ENCODE data around the gene TNFRSF25. TPM values are rescaled to one million over a fixed set of nuclear protein-coding genes. Genes with fewer than 3 reads are reported as not detected.

Gene TNFRSF25
- total RNA-seq, 1 donor from 2014 or later = 21.4 TPM

- DNase-seq (ENCODE audit: low spot score) = peak; percentile 82
- H3K27me3 Mint-ChIP-seq (ENCODE audit: low read depth) = no peaks in the 10 kb centered on the region
- H3K36me3 Mint-ChIP-seq (ENCODE audit: low read depth) = peaks cover 21% of the 10 kb centered on the region
- no peak overlapping the region for H3K27ac Mint-ChIP-seq (ENCODE audit: unreplicated experiment)
- H3K9me3 Mint-ChIP-seq (ENCODE audit: low read depth) = no peaks in the 10 kb centered on the region
- no peaks in the 10 kb centered on the region for H3K4me1 Mint-ChIP-seq (ENCODE audit: low read depth)
- no peak for TF ChIP-seq CTCF (IDR thresholded peaks at IDR 0.05)
- H3K4me3 Mint-ChIP-seq (ENCODE audit: unreplicated experiment) = no peak overlapping the region
These were observed 3.4 kb downstream of the TNFRSF25 start for GRCh38 chr1:6462412-6463119.

- no peak overlapping the region for H3K27ac Mint-ChIP-seq (ENCODE audit: unreplicated experiment)
- no peak overlapping the region for H3K4me3 Mint-ChIP-seq (ENCODE audit: unreplicated experiment)
- peaks cover 18% of the 10 kb centered on the region for H3K36me3 Mint-ChIP-seq (ENCODE audit: low read depth)
- no peaks in the 10 kb centered on the region for H3K9me3 Mint-ChIP-seq (ENCODE audit: low read depth)
- peak; percentile 92 for DNase-seq (ENCODE audit: low spot score)
- H3K27me3 Mint-ChIP-seq (ENCODE audit: low read depth) = no peaks in the 10 kb centered on the region
- no peak for TF ChIP-seq CTCF (IDR thresholded peaks at IDR 0.05)
- H3K4me1 Mint-ChIP-seq (ENCODE audit: low read depth) = no peaks in the 10 kb centered on the region
These were observed 4.2 kb downstream of the TNFRSF25 start for GRCh38 chr1:6461538-6462411.

- DNase-seq (ENCODE audit: low spot score) = no peak
- peaks cover 18% of the 10 kb centered on the region for H3K36me3 Mint-ChIP-seq (ENCODE audit: low read depth)
- no peaks in the 10 kb centered on the region for H3K27me3 Mint-ChIP-seq (ENCODE audit: low read depth)
- no peaks in the 10 kb centered on the region for H3K4me1 Mint-ChIP-seq (ENCODE audit: low read depth)
- no peaks in the 10 kb centered on the region for H3K9me3 Mint-ChIP-seq (ENCODE audit: low read depth)
- no peak for TF ChIP-seq CTCF (IDR thresholded peaks at IDR 0.05)
- no peak overlapping the region for H3K27ac Mint-ChIP-seq (ENCODE audit: unreplicated experiment)
- H3K4me3 Mint-ChIP-seq (ENCODE audit: unreplicated experiment) = no peak overlapping the region
These were observed 4.9 kb downstream of the TNFRSF25 start for GRCh38 chr1:6461051-6461530.

GRCh38 chr1:6460301-6461050 lies 5.5 kb downstream of the TNFRSF25 start:
- no peaks in the 10 kb centered on the region for H3K4me1 Mint-ChIP-seq (ENCODE audit: low read depth)
- DNase-seq (ENCODE audit: low spot score) = peak; percentile 84
- no peak overlapping the region for H3K4me3 Mint-ChIP-seq (ENCODE audit: unreplicated experiment)
- no peaks in the 10 kb centered on the region for H3K9me3 Mint-ChIP-seq (ENCODE audit: low read depth)
- H3K27me3 Mint-ChIP-seq (ENCODE audit: low read depth) = no peaks in the 10 kb centered on the region
- peaks cover 18% of the 10 kb centered on the region for H3K36me3 Mint-ChIP-seq (ENCODE audit: low read depth)
- TF ChIP-seq CTCF (IDR thresholded peaks at IDR 0.05) = no peak
- no peak overlapping the region for H3K27ac Mint-ChIP-seq (ENCODE audit: unreplicated experiment)

GRCh38 chr1:6459850-6460265 lies 6.1 kb downstream of the TNFRSF25 start:
- H3K27ac Mint-ChIP-seq (ENCODE audit: unreplicated experiment) = no peak overlapping the region
- peak; percentile 72 for DNase-seq (ENCODE audit: low spot score)
- no peak for TF ChIP-seq CTCF (IDR thresholded peaks at IDR 0.05)
- H3K4me3 Mint-ChIP-seq (ENCODE audit: unreplicated experiment) = no peak overlapping the region
- H3K4me1 Mint-ChIP-seq (ENCODE audit: low read depth) = no peaks in the 10 kb centered on the region
- no peaks in the 10 kb centered on the region for H3K9me3 Mint-ChIP-seq (ENCODE audit: low read depth)
- no peaks in the 10 kb centered on the region for H3K27me3 Mint-ChIP-seq (ENCODE audit: low read depth)
- peaks cover 18% of the 10 kb centered on the region for H3K36me3 Mint-ChIP-seq (ENCODE audit: low read depth)

Measured in chondrocyte (in vitro differentiated cells).